ENCODE measurements around the gene FIS1. TPM values are rescaled to one million over a fixed set of nuclear protein-coding genes. Genes with fewer than 3 reads are reported as not detected.

FIS1 gene
- total RNA-seq, 3 donors from 2014 or later (not counting 1 experiment from before 2014, with no cell fraction given), result 99.9 to 119 (median 105) TPM

DNA sequence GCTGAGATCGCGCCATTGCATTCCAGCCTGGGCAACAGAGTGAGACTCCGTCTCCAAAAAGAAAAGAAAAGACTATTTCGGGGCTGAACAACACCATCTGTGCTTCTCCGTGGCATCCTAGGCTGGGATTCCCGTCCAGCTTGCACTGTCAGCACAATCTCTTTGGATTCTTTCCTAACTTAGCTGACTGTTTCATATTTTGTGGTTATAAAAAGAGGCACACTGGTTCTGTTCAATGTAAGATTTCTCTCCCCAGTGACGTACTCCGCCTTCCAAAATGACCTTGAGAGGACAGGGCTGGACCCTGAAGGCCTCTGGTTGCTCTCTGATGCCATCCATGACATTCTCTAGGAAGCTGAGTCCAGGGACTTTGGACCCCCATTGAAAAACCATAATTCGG is 18.2 kb downstream of the FIS1 start:
- Mint-ChIP-seq H3K4me1 (peaks cover under 1 to 13% of the 10 kb centered on the region in 2 donors), H3K9me3 (no peaks in the 10 kb centered on the region), H3K36me3 (no peaks in the 10 kb centered on the region), H3K27me3 (ENCODE audit: low read depth in 2 of 2) (no peaks in the 10 kb centered on the region), H3K27ac (no peak overlapping the region), H3K4me3 (no peak overlapping the region)
- Histone ChIP-seq H3K27me3 (ENCODE audit: control insufficient read depth, insufficient read depth, low read length) (no peaks in the 10 kb centered on the region), H3K27ac (ENCODE audit: low read length) (no peak overlapping the region), H3K4me3 (ENCODE audit: low read length) (no peak overlapping the region), H3K9me3 (ENCODE audit: control insufficient read depth, insufficient read depth, low read length) (no peaks in the 10 kb centered on the region), H3K4me1 (ENCODE audit: control insufficient read depth, insufficient read depth, low read length) (no peaks in the 10 kb centered on the region), H3K36me3 (ENCODE audit: control insufficient read depth, insufficient read depth, low read length) (peaks cover 40% of the 10 kb centered on the region)
- ATAC-seq (no peak), DNase-seq (no peak)
- TF ChIP-seq, protein P1, sequence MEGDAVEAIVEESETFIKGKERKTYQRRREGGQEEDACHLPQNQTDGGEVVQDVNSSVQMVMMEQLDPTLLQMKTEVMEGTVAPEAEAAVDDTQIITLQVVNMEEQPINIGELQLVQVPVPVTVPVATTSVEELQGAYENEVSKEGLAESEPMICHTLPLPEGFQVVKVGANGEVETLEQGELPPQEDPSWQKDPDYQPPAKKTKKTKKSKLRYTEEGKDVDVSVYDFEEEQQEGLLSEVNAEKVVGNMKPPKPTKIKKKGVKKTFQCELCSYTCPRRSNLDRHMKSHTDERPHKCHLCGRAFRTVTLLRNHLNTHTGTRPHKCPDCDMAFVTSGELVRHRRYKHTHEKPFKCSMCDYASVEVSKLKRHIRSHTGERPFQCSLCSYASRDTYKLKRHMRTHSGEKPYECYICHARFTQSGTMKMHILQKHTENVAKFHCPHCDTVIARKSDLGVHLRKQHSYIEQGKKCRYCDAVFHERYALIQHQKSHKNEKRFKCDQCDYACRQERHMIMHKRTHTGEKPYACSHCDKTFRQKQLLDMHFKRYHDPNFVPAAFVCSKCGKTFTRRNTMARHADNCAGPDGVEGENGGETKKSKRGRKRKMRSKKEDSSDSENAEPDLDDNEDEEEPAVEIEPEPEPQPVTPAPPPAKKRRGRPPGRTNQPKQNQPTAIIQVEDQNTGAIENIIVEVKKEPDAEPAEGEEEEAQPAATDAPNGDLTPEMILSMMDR (IDR thresholded peaks at IDR 0.05), result no peak
- over 99% methylated on average over 9 of the region's 9 CpGs for WGBS (ENCODE audit: insufficient coverage)
- intact Hi-C loops (cut with micrococcal nuclease), result no loop called here

DNA sequence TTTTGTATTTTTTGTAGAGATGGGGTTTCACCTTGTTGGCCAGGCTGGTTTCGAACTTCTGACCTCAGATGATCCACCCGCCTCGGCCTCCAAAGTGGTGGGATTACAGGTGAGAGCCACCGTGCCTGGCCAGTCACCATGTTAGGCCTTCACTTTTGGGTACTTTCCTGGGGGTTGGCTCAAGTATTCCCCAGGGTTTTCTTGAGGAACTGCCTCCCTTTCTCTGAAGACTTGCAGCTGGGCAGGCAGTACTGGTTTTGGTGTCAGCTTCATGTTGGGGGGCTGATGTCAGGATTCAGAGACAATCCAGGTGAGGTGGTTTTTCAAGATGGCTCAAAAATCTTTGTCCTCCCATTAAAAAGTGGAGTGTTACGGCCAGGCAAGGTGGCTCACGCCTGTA is 19.2 kb downstream of the FIS1 start:
- DNase-seq (no peak), ATAC-seq (no peak)
- Histone ChIP-seq H3K27ac (ENCODE audit: low read length) (no peak overlapping the region), H3K27me3 (ENCODE audit: control insufficient read depth, insufficient read depth, low read length) (no peaks in the 10 kb centered on the region), H3K4me3 (ENCODE audit: low read length) (no peak overlapping the region), H3K9me3 (ENCODE audit: control insufficient read depth, insufficient read depth, low read length) (no peaks in the 10 kb centered on the region), H3K36me3 (ENCODE audit: control insufficient read depth, insufficient read depth, low read length) (peaks cover 38% of the 10 kb centered on the region), H3K4me1 (ENCODE audit: control insufficient read depth, insufficient read depth, low read length) (no peaks in the 10 kb centered on the region)
- Mint-ChIP-seq H3K27ac (no peak overlapping the region), H3K9me3 (no peaks in the 10 kb centered on the region), H3K4me3 (no peak overlapping the region), H3K4me1 (peaks cover 10 to 16% of the 10 kb centered on the region in 2 donors), H3K36me3 (no peaks in the 10 kb centered on the region), H3K27me3 (ENCODE audit: low read depth in 2 of 2) (no peaks in the 10 kb centered on the region)
- intact Hi-C loops (cut with micrococcal nuclease), result no loop called here
- 98% methylated on average over 6 of the region's 6 CpGs for WGBS (ENCODE audit: insufficient coverage)
- TF ChIP-seq, protein P1 (IDR thresholded peaks at IDR 0.05), result no peak

DNA sequence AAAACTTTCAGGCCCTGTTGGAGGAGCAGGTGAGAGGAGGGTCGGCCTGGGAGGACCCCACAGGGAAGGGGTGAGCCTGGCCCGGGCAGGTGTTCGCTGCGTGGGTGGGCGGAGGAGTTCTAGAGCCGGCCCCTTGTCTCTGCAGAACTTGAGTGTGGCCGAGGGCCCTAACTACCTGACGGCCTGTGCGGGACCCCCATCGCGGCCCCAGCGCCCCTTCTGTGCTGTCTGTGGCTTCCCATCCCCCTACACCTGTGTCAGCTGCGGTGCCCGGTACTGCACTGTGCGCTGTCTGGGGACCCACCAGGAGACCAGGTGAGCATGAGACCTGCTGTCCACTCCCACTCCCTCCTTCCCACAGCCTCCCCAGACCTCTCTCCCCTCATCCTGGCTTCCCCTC is 21.4 kb downstream of the FIS1 start:
- Mint-ChIP-seq H3K4me3 (no peak overlapping the region), H3K36me3 (no peaks in the 10 kb centered on the region), H3K27me3 (ENCODE audit: low read depth in 2 of 2) (no peaks in the 10 kb centered on the region), H3K9me3 (no peaks in the 10 kb centered on the region), H3K4me1 (peaks cover 18 to 32% of the 10 kb centered on the region in 2 donors), H3K27ac (no peak overlapping the region)
- Histone ChIP-seq H3K4me1 (ENCODE audit: control insufficient read depth, insufficient read depth, low read length) (peaks cover 7% of the 10 kb centered on the region), H3K27me3 (ENCODE audit: control insufficient read depth, insufficient read depth, low read length) (no peaks in the 10 kb centered on the region), H3K27ac (ENCODE audit: low read length) (no peak overlapping the region), H3K4me3 (ENCODE audit: low read length) (no peak overlapping the region), H3K9me3 (ENCODE audit: control insufficient read depth, insufficient read depth, low read length) (no peaks in the 10 kb centered on the region), H3K36me3 (ENCODE audit: control insufficient read depth, insufficient read depth, low read length) (peaks cover 35% of the 10 kb centered on the region)
- ATAC-seq, result no peak
- DNase-seq, result no peak
- TF ChIP-seq, protein P1 (IDR thresholded peaks at IDR 0.05), result no peak
- intact Hi-C loops (cut with micrococcal nuclease), result no loop called here
- WGBS (ENCODE audit: insufficient coverage), result 96% methylated on average over 15 of the region's 15 CpGs

DNA sequence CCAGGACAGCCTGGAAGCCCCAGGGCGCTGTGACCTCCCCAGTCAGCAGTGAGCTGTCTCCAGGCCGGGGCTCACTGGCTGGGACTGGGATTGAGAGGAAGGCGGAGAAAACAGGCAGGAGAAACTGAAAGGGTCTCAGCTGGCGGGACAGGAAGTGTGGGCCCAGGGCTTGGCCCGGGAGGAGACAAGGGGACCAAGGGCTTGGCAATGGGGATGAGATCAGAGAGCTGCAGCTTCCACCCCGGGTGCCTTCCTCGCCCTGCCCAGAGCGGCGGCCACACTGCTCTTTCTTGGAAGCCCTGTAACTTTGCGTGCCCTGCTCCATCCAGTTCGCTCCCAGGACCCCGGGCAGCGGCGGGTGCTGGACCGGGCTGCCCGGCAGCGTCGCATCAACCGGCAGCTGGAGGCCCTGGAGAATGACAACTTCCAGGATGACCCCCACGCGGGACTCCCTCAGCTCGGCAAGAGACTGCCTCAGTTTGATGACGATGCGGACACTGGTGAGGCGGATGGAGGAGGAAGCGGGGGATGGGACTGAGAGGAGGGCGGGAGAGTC is 22.5 kb downstream of the FIS1 start:
- Mint-ChIP-seq H3K27me3 (ENCODE audit: low read depth in 2 of 2) (no peaks in the 10 kb centered on the region), H3K4me1 (peaks cover 26 to 43% of the 10 kb centered on the region in 2 donors), H3K9me3 (no peaks in the 10 kb centered on the region), H3K36me3 (no peaks in the 10 kb centered on the region), H3K27ac (peak overlapping the region in 1 of 2 donors; percentile 47), H3K4me3 (no peak overlapping the region)
- Histone ChIP-seq H3K36me3 (ENCODE audit: control insufficient read depth, insufficient read depth, low read length) (peaks cover 29% of the 10 kb centered on the region), H3K27me3 (ENCODE audit: control insufficient read depth, insufficient read depth, low read length) (no peaks in the 10 kb centered on the region), H3K27ac (ENCODE audit: low read length) (no peak overlapping the region), H3K4me1 (ENCODE audit: control insufficient read depth, insufficient read depth, low read length) (peaks cover 11% of the 10 kb centered on the region), H3K9me3 (ENCODE audit: control insufficient read depth, insufficient read depth, low read length) (no peaks in the 10 kb centered on the region), H3K4me3 (ENCODE audit: low read length) (no peak overlapping the region)
- intact Hi-C loops (cut with micrococcal nuclease), result no loop called here
- TF ChIP-seq, protein P1 (IDR thresholded peaks at IDR 0.05), result no peak
- DNase-seq (no peak), ATAC-seq (no peak)
- 97% methylated on average over 27 of the region's 27 CpGs for WGBS (ENCODE audit: insufficient coverage)
